HepG2 (cell line): ENCODE data around the gene GNG4. TPM values are rescaled to one million over a fixed set of nuclear protein-coding genes. Genes with fewer than 3 reads are reported as not detected.

Experiments
- BCL6 ChIP-seq: IDR thresholded peaks from 2 replicates; pipeline ENCODE4 v1.6.1; 2016; ENCODE audit warnings: missing genetic modification reagents, missing compliant biosample characterization
- GPN1 ChIP-seq: sonication (generic); formaldehyde crosslinking; IDR thresholded peaks from 2 replicates; pipeline ENCODE4 v1.5.1; 2020; ENCODE audit warnings: missing genetic modification reagents, borderline replicate concordance
- KIAA2018 ChIP-seq: sonication (generic); formaldehyde crosslinking; IDR thresholded peaks from 2 replicates; pipeline ENCODE4 v1.5.0; 2020; ENCODE audit warnings: mild to moderate bottlenecking, missing genetic modification reagents, borderline replicate concordance
- MATR3 ChIP-seq: sonication (generic); formaldehyde crosslinking; IDR thresholded peaks from 2 replicates; pipeline ENCODE4 v1.4.0; 2020; ENCODE audit warnings: missing genetic modification reagents
- MIER3 ChIP-seq: IDR thresholded peaks from 2 replicates; pipeline ENCODE4 v1.6.1; 2016; ENCODE audit warnings: missing compliant biosample characterization, borderline replicate concordance
- NFYC ChIP-seq: IDR thresholded peaks from 2 replicates; pipeline ENCODE4 v1.6.1; 2016; ENCODE audit warnings: missing genetic modification reagents, missing compliant biosample characterization
- PATZ1 ChIP-seq: sonication (generic); formaldehyde crosslinking; IDR thresholded peaks from 2 replicates; pipeline ENCODE4 v1.4.0; 2020; ENCODE audit warnings: missing genetic modification reagents
- REXO4 ChIP-seq: sonication (generic); formaldehyde crosslinking; IDR thresholded peaks from 2 replicates; pipeline ENCODE4 v1.8.0; 2022; ENCODE audit warnings: missing genetic modification reagents, mild to moderate bottlenecking, borderline replicate concordance
- TGIF2 ChIP-seq: IDR thresholded peaks from 2 replicates; pipeline ENCODE4 v1.6.1; 2016; ENCODE audit warnings: control low read depth, missing compliant biosample characterization
- TP53 ChIP-seq: sonication (generic); formaldehyde crosslinking; conservative IDR thresholded peaks from 2 replicates; pipeline ENCODE4 v1.4.0; 2020; ENCODE audit warnings: missing genetic modification reagents
- ZBTB7A ChIP-seq: sonication (generic); formaldehyde crosslinking; IDR thresholded peaks from 2 replicates; pipeline ENCODE4 v1.8.0; 2022; ENCODE audit warnings: mild to moderate bottlenecking, missing genetic modification reagents
- ZKSCAN8 ChIP-seq: IDR thresholded peaks from 2 replicates; pipeline ENCODE4 v1.6.1; 2016; ENCODE audit warnings: borderline replicate concordance, missing genetic modification reagents, missing compliant biosample characterization
- ZNF3 ChIP-seq: IDR thresholded peaks from 2 replicates; pipeline ENCODE4 v1.7.0; 2017; ENCODE audit warnings: inconsistent platforms
- ZNF605 ChIP-seq: sonication (generic); formaldehyde crosslinking; IDR thresholded peaks from 2 replicates; pipeline ENCODE4 v1.8.0; 2022; ENCODE audit warnings: mild to moderate bottlenecking, missing genetic modification reagents
- polyA plus RNA-seq, 8 experiments: library from polyadenylated mRNA; depleted of rRNA in 3 of 8; stranded (reverse) in 7 of 8; unstranded in 1 of 8; fragments of >200 nt; fragmentation: Illumina TruSeq in 4 of 8; extraction: Trizol in 4 of 8; gene quantifications; 2 replicates each; pipeline versions ENCODE4 v1.2.1 to v1.2.3, GENCODE V29; 2011 to 2016; ENCODE audit warnings: low read depth in 4 of 8, missing spikeins in 1 of 8, mixed read lengths in 1 of 8; ENCODE audit not compliant: insufficient read depth in 1 of 8
- total RNA-seq, 5 experiments: library from RNA; depleted of rRNA; stranded (reverse); fragments of >200 nt; fragmentation: Illumina TruSeq; extraction: Trizol; gene quantifications; 2 replicates each; pipeline ENCODE4 v1.2.3, GENCODE V29; 2016; ENCODE audit warnings: low read depth in 1 of 5
- TF ChIP-seq, protein P1 (sequence below): conservative IDR thresholded peaks from 2 replicates; pipeline ENCODE4 v1.6.1; 2018; ENCODE audit warnings: missing genetic modification reagents
- TF ChIP-seq, protein P2 (sequence below): sonication (generic); formaldehyde crosslinking; IDR thresholded peaks from 2 replicates; pipeline ENCODE4 v1.8.0; 2022; ENCODE audit warnings: mild to moderate bottlenecking, missing genetic modification reagents, moderate library complexity

Gene GNG4
- total and polyA plus RNA-seq, 2 of the 13 experiments (the other 11 are each of a cell fraction or from before 2014, with no cell fraction given): 27.1 to 69.5 TPM

DNA sequence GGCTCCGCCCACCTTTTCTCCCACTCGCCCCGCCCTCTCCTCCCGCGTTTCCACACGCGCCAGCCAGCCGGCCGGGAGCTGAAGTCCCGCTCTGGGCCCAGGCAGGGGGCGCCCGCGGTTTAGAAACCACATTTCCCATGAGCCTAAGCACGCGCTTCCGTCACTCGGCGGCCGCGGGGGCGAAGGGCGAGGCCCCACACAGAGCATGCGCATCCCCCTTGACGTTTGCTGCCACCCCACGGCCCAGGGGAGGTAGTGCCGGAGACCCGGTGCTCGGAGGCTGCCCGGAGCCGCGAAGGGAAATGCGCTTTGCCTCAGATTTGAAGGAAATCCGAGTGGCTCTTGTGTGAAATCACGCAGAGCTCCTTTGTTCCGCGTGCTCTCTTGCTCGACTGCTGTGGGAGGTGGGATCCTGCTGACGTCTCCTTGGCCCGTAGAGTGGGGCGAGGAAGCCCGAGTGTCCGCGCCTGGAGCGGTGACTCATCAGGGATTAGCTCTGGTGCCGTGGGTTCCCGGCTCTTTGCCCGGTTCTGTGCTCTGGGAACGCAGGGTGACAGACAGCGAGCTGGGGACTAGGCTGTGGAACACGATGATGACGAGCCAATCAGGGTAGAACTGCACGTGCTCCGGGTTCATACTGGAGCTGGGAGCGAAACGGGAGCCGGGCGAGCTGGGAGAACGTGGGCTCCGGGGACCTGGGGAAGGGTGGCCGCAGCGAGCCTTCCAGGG, 144.9 kb downstream of the GNG4 start (continued):
- no peak for TF ChIP-seq KIAA2018 (CRISPR knock-in tag)
- TF ChIP-seq TP53: peak; percentile 33; the same call in 1 of the 2 replicates
- TF ChIP-seq PATZ1 (CRISPR knock-in tag): peak; percentile 86
- TF ChIP-seq, protein P1, sequence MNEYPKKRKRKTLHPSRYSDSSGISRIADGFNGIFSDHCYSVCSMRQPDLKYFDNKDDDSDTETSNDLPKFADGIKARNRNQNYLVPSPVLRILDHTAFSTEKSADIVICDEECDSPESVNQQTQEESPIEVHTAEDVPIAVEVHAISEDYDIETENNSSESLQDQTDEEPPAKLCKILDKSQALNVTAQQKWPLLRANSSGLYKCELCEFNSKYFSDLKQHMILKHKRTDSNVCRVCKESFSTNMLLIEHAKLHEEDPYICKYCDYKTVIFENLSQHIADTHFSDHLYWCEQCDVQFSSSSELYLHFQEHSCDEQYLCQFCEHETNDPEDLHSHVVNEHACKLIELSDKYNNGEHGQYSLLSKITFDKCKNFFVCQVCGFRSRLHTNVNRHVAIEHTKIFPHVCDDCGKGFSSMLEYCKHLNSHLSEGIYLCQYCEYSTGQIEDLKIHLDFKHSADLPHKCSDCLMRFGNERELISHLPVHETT: 0 out of 2 replicates have a peak, but pooled peaks have one; percentile 81
- TF ChIP-seq, protein P2, sequence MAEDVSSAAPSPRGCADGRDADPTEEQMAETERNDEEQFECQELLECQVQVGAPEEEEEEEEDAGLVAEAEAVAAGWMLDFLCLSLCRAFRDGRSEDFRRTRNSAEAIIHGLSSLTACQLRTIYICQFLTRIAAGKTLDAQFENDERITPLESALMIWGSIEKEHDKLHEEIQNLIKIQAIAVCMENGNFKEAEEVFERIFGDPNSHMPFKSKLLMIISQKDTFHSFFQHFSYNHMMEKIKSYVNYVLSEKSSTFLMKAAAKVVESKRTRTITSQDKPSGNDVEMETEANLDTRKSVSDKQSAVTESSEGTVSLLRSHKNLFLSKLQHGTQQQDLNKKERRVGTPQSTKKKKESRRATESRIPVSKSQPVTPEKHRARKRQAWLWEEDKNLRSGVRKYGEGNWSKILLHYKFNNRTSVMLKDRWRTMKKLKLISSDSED (CRISPR knock-in tag): no peak
- no peak for TF ChIP-seq MATR3 (CRISPR knock-in tag)
- no peak for TF ChIP-seq GPN1 (CRISPR knock-in tag)
- no peak for TF ChIP-seq ZNF3 (CRISPR knock-in tag)
- TF ChIP-seq ZKSCAN8 (CRISPR knock-in tag): peak; percentile 24; the same call in 1 of the 2 replicates
- peak; percentile 36; the same call in 1 of the 2 replicates for TF ChIP-seq BCL6 (CRISPR knock-in tag)
- peak; percentile 32 for TF ChIP-seq NFYC (CRISPR knock-in tag)
- TF ChIP-seq MIER3 (CRISPR knock-in tag): peak; percentile 49; the same call in 1 of the 2 replicates
- peak; percentile 91 for TF ChIP-seq ZNF605
- TF ChIP-seq REXO4 (CRISPR knock-in tag): no peak
- 0 out of 2 replicates have a peak, but pooled peaks have one; percentile 58 for TF ChIP-seq ZBTB7A
- TF ChIP-seq TGIF2 (CRISPR knock-in tag): 0 out of 2 replicates have a peak, but pooled peaks have one; percentile 35
